GM21619 (cell line): ENCODE data around the gene MIEN1.
"Not testable (repeated sequence)": the region's sequence is repeated elsewhere in the genome, so short reads cannot be mapped to it uniquely, and the experiment has no call there.

Experiments used
- ATAC-seq: cut with Tn5 transposase; IDR thresholded peaks from one replicate; pipeline ENCODE4 v1.9.1; 2021; ENCODE audit not compliant: unreplicated experiment

MIEN1 gene

GRCh38 chr17:39742126-39742855 is 12.0 kb upstream of the MIEN1 start:
- no peak for ATAC-seq

- no peak for ATAC-seq
These were observed 10.2 kb upstream of the MIEN1 start for GRCh38 chr17:39740357-39741111.

- no peak for ATAC-seq
These were observed 9.6 kb upstream of the MIEN1 start for GRCh38 chr17:39739885-39740356.

GRCh38 chr17:39738983-39739884 is 8.9 kb upstream of the MIEN1 start:
- no peak for ATAC-seq

DNA sequence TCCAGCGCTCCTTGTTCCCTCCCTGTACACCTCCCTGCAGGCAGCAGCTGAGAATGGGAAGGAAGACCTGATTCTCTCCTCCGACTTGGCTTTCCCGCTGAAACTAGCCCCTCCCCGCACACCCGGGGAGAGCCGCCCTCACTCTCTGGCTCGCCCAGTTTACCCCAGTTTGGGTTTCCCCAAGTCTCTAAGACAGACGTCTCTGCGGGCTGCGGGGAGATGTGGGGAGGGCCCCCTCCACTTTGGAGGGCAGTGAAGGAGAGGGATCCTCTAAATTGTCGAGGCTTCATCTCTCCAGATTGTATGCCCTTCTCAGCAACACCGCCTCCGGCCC is 8.2 kb upstream of the MIEN1 start:
- ATAC-seq = no peak

- no peak for ATAC-seq
These were observed 7.6 kb upstream of the MIEN1 start, which contains the start of gene GRB7 for GRCh38 chr17:39737760-39738567. Gene GRB7 (plus strand): TSS chr17:39737938. CDS start chr17:39742302, 4,364 bp downstream.

DNA sequence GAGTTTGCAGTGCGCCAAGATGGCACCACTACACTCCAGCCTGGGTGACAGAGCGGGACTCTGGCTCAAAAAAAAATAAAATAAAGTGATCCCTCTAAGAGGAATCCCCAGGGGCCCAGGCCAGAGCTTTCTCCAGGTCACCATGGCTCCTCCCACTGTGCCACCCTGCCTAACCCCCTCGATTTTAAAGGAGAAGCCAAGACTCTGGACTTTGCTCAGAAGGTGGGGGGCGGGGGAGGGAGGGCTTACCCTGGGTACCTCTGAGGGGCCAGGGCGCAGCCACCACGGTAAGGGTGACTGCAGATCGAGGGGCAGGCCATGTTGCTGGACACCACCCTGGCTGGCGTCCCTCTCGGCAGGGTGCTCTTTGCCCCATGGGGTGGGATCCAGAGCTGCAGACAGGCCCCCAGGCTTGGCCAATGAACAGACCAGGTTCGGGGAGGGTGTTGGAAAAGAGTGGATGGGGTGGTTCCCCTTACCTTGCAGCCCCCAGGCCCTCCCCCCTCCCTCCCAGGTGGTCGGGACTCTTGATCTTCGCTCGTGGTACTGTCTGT is 7.0 kb upstream of the MIEN1 start:
- no peak for ATAC-seq

- ATAC-seq = no peak
These were observed 6.2 kb upstream of the MIEN1 start for GRCh38 chr17:39736319-39737165.

DNA sequence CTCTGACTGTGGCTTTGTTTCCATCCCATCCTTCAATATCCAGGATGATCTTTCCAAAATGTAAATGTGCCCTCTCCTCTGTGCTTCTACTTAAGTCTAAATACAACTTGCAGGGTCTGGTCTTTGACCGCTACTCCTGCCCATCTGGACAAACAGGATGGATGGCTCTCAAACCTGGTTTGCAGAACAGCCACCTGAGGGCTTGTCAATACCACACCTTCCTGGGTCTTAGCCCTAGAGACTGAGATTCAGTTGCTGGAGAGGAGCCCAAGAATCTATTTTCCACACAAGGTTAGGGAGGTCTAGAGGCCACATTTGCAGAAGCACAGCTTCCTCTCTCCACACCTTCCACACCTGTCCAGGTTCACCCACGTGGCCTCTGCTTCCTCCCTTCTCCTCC is 5.5 kb upstream of the MIEN1 start:
- ATAC-seq = no peak

GRCh38 chr17:39732586-39732985 is 2.3 kb upstream of the MIEN1 start:
- ATAC-seq = no peak

DNA sequence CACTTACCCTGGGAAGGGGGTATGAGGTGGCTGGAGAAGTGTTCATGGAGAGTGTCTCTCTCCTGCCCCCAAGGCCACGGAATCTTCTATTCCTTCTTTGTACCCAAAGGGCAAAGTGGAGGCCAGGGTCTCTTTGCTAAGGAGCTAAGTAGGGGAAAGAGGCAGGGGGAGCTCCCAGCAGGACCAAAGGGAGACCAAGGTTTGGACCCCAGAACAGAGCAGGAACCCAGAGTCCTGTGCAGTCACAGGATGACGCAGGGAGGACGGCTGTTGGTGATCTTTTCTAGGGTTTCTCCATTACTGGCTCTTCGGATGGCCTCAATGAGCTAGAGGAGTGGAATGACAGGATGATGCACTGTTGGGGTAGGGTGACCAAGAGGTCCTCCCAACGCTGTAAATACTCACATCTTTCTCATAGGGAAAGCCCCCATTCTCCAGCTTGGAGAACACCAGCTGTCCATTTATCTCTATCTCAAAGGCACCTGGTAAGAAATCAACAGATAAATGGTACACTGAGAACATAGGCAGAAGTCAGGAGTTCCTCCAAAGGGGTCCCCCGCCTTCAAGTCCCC is 966 bp downstream of the MIEN1 start:
- no peak for ATAC-seq

- ATAC-seq = no peak
These were observed 2.8 kb downstream of the MIEN1 start for GRCh38 chr17:39727556-39727955.

- no peak for ATAC-seq
These were observed 3.7 kb downstream of the MIEN1 start for GRCh38 chr17:39726617-39727016.

DNA sequence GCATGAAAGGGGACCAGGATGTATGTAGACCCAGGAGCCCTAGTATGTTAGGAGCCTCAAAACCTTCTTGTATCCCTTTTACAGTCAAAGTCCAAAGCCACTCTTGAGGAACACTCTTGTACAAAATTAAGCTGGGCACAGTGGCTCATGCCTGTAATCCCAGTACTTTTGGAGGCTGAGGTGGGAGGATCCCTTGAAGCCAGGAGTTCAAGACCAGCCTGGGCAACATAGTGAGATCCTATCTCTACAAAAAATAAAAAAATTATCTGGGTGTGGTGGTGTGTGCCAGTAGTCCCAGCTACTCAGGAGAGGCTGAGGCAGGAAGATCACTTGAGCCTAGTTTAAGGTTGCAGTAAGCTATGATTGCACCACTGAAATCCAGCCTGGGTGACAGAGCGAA is 4.4 kb downstream of the MIEN1 start:
- ATAC-seq = not testable (repeated sequence)

- ATAC-seq = no peak
These were observed 5.6 kb downstream of the MIEN1 start for GRCh38 chr17:39724731-39725130.

DNA sequence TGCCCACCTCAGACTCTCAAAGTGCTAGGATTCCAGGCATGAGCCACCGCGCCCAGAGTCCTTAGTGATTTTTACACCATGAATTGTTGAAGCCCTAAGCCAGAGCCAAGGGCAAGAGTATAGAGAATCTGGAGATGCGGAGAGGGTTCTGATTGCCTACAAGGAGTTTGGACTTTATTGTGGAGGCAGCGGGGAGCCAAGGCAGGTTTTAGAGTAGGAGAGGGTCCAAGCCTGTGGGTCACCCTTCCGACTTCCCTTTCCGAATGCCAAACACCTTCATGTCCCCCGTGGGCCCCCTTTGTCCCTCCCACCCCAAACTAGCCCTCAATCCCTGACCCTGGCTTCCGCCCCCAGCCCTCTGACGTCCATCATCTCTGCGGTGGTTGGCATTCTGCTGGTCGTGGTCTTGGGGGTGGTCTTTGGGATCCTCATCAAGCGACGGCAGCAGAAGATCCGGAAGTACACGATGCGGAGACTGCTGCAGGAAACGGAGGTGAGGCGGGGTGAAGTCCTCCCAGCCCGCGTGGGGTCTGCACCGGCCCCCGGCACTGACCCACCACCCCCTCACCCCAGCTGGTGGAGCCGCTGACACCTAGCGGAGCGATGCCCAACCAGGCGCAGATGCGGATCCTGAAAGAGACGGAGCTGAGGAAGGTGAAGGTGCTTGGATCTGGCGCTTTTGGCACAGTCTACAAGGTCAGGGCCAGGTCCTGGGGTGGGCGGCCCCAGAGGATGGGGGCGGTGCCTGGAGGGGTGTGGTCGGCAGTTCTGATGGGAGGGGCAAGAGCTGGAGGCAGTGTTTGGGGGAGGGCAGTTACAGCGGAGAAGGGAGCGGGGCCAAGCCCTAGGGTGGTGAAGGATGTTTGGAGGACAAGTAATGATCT is 7.1 kb downstream of the MIEN1 start:
- ATAC-seq = no peak

DNA sequence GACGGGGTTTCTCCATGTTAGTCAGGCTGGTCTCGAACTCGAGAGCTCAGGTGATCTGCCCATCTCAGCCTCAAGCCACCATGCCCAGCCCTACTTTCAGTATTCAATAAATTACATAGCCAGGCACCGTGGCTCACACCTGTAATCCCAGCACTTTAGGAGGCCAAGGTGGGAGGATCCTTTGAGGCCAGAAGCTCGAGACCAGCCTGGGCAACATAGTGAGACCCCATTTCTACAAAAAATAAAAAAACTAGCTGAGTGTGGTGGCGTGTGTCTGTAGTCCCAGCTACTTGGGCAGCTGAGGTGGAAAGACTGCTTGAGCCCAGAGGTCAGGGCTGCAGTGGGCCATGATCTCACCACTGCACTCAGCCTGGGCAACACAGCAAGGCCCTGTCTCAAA is 8.2 kb downstream of the MIEN1 start:
- no peak for ATAC-seq
